GM12801 (cell line): ENCODE data around the gene MGAT4A.

Source experiments
- CTCF ChIP-seq: IDR thresholded peaks from one replicate; pipeline ENCODE4 v1.5.1; 2011; ENCODE audit warnings: control low read depth; ENCODE audit not compliant: insufficient read length; ENCODE audit errors: extremely low read depth

The MGAT4A gene

GRCh38 chr2:98614024-98614739, 116.8 kb downstream of the MGAT4A start:
- no peak for TF ChIP-seq CTCF

GRCh38 chr2:98608962-98609604, 121.8 kb downstream of the MGAT4A start:
- no peak for TF ChIP-seq CTCF

- TF ChIP-seq CTCF, result no peak
These were observed 122.6 kb downstream of the MGAT4A start, which contains the start of the genes COA5 and UNC50 for GRCh38 chr2:98608116-98608961. Gene COA5, minus strand, starts transcription at chr2:98608512. Its CDS starts 107 bp downstream, at chr2:98608405. Gene UNC50, plus strand, starts transcription at chr2:98608589. Its CDS starts 1,171 bp downstream, at chr2:98609760.

GRCh38 chr2:98607741-98608115, 123.2 kb downstream of the MGAT4A start:
- no peak for TF ChIP-seq CTCF

- TF ChIP-seq CTCF, result no peak
These were observed 123.8 kb downstream of the MGAT4A start for GRCh38 chr2:98607104-98607503.

GRCh38 chr2:98606431-98606830, 124.5 kb downstream of the MGAT4A start:
- no peak for TF ChIP-seq CTCF

GRCh38 chr2:98605076-98605475, 125.9 kb downstream of the MGAT4A start:
- TF ChIP-seq CTCF, result no peak
